ENCODE results near the gene ZDHHC22. TPM values are rescaled to one million over a fixed set of nuclear protein-coding genes. Genes with fewer than 3 reads are reported as not detected.

ZDHHC22 gene
- total RNA-seq, 1 donor, result not detected

DNA sequence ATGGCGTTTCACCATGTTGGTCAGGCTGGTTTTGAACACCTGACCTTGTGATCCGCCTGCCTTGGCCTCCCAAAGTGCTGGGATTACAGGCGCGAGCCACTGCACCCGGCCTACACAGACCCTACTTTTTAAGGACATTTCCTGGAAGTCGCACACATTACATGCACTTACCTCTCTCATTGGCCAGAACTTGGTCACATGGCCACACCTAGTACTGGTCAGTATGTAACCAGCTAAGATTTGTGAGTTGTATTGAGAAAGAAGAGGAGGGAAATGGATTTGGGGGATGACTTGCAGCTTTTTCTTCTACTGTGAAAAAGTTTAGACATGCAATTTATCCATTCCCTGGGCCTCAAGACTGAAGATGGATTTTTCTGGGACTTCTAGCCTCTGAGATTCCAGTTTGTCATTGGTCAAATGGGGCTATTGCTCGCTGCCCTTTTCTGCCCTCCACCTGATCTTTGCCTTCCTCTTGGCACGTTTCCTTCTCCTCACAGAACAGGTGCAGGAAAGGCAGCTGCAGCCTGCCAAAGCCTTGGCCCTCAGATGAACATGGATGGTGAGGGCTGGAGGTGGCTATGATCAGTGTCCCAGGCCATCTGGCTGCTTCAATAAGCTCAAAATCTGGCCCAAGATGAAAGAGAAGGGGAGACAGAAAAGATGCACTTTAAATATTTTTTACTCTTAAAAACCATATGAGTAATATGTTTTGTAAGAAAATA lies 7.1 kb upstream of the ZDHHC22 start:
- no peak for DNase-seq (ENCODE audit: low read depth)
- no peak for TF ChIP-seq CTCF (IDR thresholded peaks at IDR 0.05; ENCODE audit: insufficient read depth, low read length)
- H3K4me3 ChIP-seq (ENCODE audit: low read depth, low read length), result no peak overlapping the region

- no peak overlapping the region for H3K4me3 ChIP-seq (ENCODE audit: low read depth, low read length)
- TF ChIP-seq CTCF (IDR thresholded peaks at IDR 0.05; ENCODE audit: insufficient read depth, low read length), result no peak
- DNase-seq (ENCODE audit: low read depth), result no peak
These were observed 4.6 kb upstream of the ZDHHC22 start for GRCh38 chr14:77145975-77146740.

GRCh38 chr14:77144412-77145115 lies 3.0 kb upstream of the ZDHHC22 start:
- no peak overlapping the region for H3K4me3 ChIP-seq (ENCODE audit: low read depth, low read length)
- TF ChIP-seq CTCF (IDR thresholded peaks at IDR 0.05; ENCODE audit: insufficient read depth, low read length), result no peak
- DNase-seq (ENCODE audit: low read depth), result no peak

GRCh38 chr14:77143071-77143470 lies 1.5 kb upstream of the ZDHHC22 start:
- no peak for DNase-seq (ENCODE audit: low read depth)
- no peak for TF ChIP-seq CTCF (IDR thresholded peaks at IDR 0.05; ENCODE audit: insufficient read depth, low read length)
- no peak overlapping the region for H3K4me3 ChIP-seq (ENCODE audit: low read depth, low read length)

GRCh38 chr14:77142005-77142800 lies 612 bp upstream of the ZDHHC22 start:
- no peak for TF ChIP-seq CTCF (IDR thresholded peaks at IDR 0.05; ENCODE audit: insufficient read depth, low read length)
- no peak overlapping the region for H3K4me3 ChIP-seq (ENCODE audit: low read depth, low read length)
- DNase-seq (ENCODE audit: low read depth), result no peak

All from fibroblast of the aortic adventitia (primary cell).